Adrenal gland (tissue), 12 donors: Measurements from ENCODE around the gene MAN1A1. TPM values are rescaled to one million over a fixed set of nuclear protein-coding genes. Genes with fewer than 3 reads are reported as not detected.

Experiments
- DNase-seq, 7 donors: peaks; one replicate each; pipeline ENCODE4 v3.0.0-alpha.2; 2019 to 2020
- H3K27ac ChIP-seq, 5 donors: fragments of 200-600 bp; sonication (generic) in 4 of 5; 1 replicate in 3 of 5; 2 replicates in 2 of 5; pipeline versions ENCODE4 v1.5.1 to v1.8.0; 2016 to 2020; ENCODE audit warnings: mild to moderate bottlenecking in 1 of 5
- H3K27me3 ChIP-seq: fragments of 200-600 bp; 2 replicates; pipeline ENCODE4 v1.8.0; 2021
- H3K36me3 ChIP-seq, 2 donors: fragments of 200-600 bp; replicated peaks in 1 of 2; 1 replicate in 1 of 2; 2 replicates in 1 of 2; pipeline versions ENCODE4 v1.5.1 to v1.8.0; 2018 to 2022
- H3K4me1 ChIP-seq, 2 donors: fragments of 200-600 bp; replicated peaks in 1 of 2; 1 replicate in 1 of 2; 2 replicates in 1 of 2; pipeline versions ENCODE4 v1.5.1 to v1.8.0; 2018 to 2021
- H3K4me3 ChIP-seq, 4 donors: fragments of 200-600 bp; sonication (generic) in 3 of 4; one replicate each; pipeline ENCODE4 v1.5.1; 2016 to 2018
- H3K9me3 ChIP-seq, 3 donors: fragments of 200-600 bp; sonication (generic) in 1 of 3; replicated peaks in 1 of 3; 1 replicate in 2 of 3; 2 replicates in 1 of 3; pipeline versions ENCODE4 v1.5.1 to v1.8.0; 2016 to 2021
- POLR2A ChIP-seq, 2 donors: fragments of 450-650 bp; IDR thresholded peaks; one replicate each; pipeline ENCODE4 v1.6.1; 2017; ENCODE audit warnings: antibody characterized with exemption in 2 of 2, mild to moderate bottlenecking in 2 of 2, moderate library complexity in 1 of 2
- WGBS, 4 donors: extraction: QIAGEN DNeasy Blood & Tissue Kit in 2 of 4; methylation state at CpG; one replicate each; pipeline versions ENCODE4 v1.1.5 to v1.1.7; 2013 to 2017; 5-methylcytosine and 5-hydroxymethylcytosine counted together
- intact Hi-C, 2 donors: fragments of 100-400 bp; cut with DNase I; formaldehyde crosslinking; loops; one replicate each; pipeline versions ENCODE4 v1.14.1 to v1.15.0; 2022 to 2023
- polyA plus RNA-seq, 3 donors: library from polyadenylated mRNA; stranded (reverse); fragments of 200-250 nt in 2 of 3; fragments of 350-450 nt in 1 of 3; fragmentation: Illumina TruSeq in 1 of 3; extraction: RNeasy Lipid Tissue Mini Kit (QIAGEN cat#74804) in 1 of 3; gene quantifications; one replicate each; pipeline ENCODE4 v1.2.3, GENCODE V29; 2013 to 2014
- total RNA-seq, 9 donors: library from RNA; depleted of rRNA in 4 of 9; stranded (reverse); fragments of >200 nt in 4 of 9; fragments of 120-200 nt in 1 of 9; fragmentation: NEBNext Ultra II Directional in 1 of 9; extraction: Animal tissue kit (Norgen Biotek cat#: 25700) in 1 of 9; gene quantifications; one replicate each; pipeline versions ENCODE4 v1.1.0 to v1.2.4, GENCODE V29; 2013 to 2023
- TF ChIP-seq, protein P1 (sequence below), 6 experiments: fragments of 450-650 bp in 4 of 6; fragments of 200-600 bp in 2 of 6; sonication (generic) in 1 of 6; IDR thresholded peaks; 1 replicate in 5 of 6; 2 replicates in 1 of 6; pipeline versions ENCODE4 v1.5.1 to v1.8.0; 2016 to 2021; ENCODE audit warnings: antibody characterized with exemption in 6 of 6, mild to moderate bottlenecking in 2 of 6, moderate library complexity in 1 of 6
- donor health status: healthy with polysubstance abuse.
- donor health status: Bipolar disorder and iron deficiency.
- donor health status: DM: yes; HTN: yes; CAD: no.
- donor health status: DM: no; HTN: no; CAD: no.
- donor health status: DM: no; HTN: no; CAD: no.
- donor health status: DM: yes; HTN: yes; CAD: no.

The MAN1A1 gene
- total and polyA plus RNA-seq, 12 donors: 11.1 to 178 (median 108) TPM

GRCh38 chr6:119330520-119331113, 18.9 kb downstream of the MAN1A1 start:
- Histone ChIP-seq H3K27me3 (no peaks in the 10 kb centered on the region), H3K4me1 (peaks cover 0 to 40% of the 10 kb centered on the region in 2 donors), H3K4me3 (no peak overlapping the region), H3K36me3 (peaks cover 0 to 4% of the 10 kb centered on the region in 2 donors), H3K27ac (no peak overlapping the region), H3K9me3 (no peaks in the 10 kb centered on the region)
- intact Hi-C loops: no loop called here
- no peak for DNase-seq
- 93 to 100% (median 95%) methylated on average over 4 of the region's 4 CpGs for WGBS, 4 donors
- TF ChIP-seq, protein P1, sequence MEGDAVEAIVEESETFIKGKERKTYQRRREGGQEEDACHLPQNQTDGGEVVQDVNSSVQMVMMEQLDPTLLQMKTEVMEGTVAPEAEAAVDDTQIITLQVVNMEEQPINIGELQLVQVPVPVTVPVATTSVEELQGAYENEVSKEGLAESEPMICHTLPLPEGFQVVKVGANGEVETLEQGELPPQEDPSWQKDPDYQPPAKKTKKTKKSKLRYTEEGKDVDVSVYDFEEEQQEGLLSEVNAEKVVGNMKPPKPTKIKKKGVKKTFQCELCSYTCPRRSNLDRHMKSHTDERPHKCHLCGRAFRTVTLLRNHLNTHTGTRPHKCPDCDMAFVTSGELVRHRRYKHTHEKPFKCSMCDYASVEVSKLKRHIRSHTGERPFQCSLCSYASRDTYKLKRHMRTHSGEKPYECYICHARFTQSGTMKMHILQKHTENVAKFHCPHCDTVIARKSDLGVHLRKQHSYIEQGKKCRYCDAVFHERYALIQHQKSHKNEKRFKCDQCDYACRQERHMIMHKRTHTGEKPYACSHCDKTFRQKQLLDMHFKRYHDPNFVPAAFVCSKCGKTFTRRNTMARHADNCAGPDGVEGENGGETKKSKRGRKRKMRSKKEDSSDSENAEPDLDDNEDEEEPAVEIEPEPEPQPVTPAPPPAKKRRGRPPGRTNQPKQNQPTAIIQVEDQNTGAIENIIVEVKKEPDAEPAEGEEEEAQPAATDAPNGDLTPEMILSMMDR (IDR thresholded peaks at IDR 0.05): no peak
- no peak for TF ChIP-seq POLR2A (IDR thresholded peaks at IDR 0.05)

- H3K27ac ChIP-seq: no peak overlapping the region
- H3K4me3 ChIP-seq: no peak overlapping the region
- H3K4me1 ChIP-seq: peaks cover 0 to 34% of the 10 kb centered on the region in 2 donors
- peaks cover 0 to 4% of the 10 kb centered on the region in 2 donors for H3K36me3 ChIP-seq
- H3K9me3 ChIP-seq: no peaks in the 10 kb centered on the region
- no peak for DNase-seq
- H3K27me3 ChIP-seq: no peaks in the 10 kb centered on the region
- intact Hi-C loops: no loop called here
- TF ChIP-seq, protein P1 (IDR thresholded peaks at IDR 0.05): no peak
- no peak for TF ChIP-seq POLR2A (IDR thresholded peaks at IDR 0.05)
Observed at GRCh38 chr6:119329794-119330180, 19.8 kb downstream of the MAN1A1 start.

GRCh38 chr6:119328892-119329793, 20.4 kb downstream of the MAN1A1 start:
- no peak overlapping the region for H3K27ac ChIP-seq
- no peaks in the 10 kb centered on the region for H3K27me3 ChIP-seq
- 87 to 100% (median 96%) methylated on average over 4 of the region's 4 CpGs for WGBS, 4 donors
- peaks cover 0 to 4% of the 10 kb centered on the region in 2 donors for H3K36me3 ChIP-seq
- DNase-seq: no peak
- intact Hi-C loops: no loop called here
- H3K4me3 ChIP-seq: no peak overlapping the region
- H3K4me1 ChIP-seq: peaks cover 0 to 34% of the 10 kb centered on the region in 2 donors
- TF ChIP-seq, protein P1 (IDR thresholded peaks at IDR 0.05): no peak
- no peak for TF ChIP-seq POLR2A (IDR thresholded peaks at IDR 0.05)
- H3K9me3 ChIP-seq: no peaks in the 10 kb centered on the region

GRCh38 chr6:119328254-119328653, 21.3 kb downstream of the MAN1A1 start:
- no peak for DNase-seq
- intact Hi-C loops: no loop called here
- WGBS, 4 donors: 58 to 76% (median 71%) methylated on average over 2 of the region's 2 CpGs
- TF ChIP-seq, protein P1 (IDR thresholded peaks at IDR 0.05): no peak
- no peak for TF ChIP-seq POLR2A (IDR thresholded peaks at IDR 0.05)
- no peak overlapping the region for H3K4me3 ChIP-seq
- H3K27ac ChIP-seq: peak overlapping the region in 1 of 5 donors; percentile 1
- H3K4me1 ChIP-seq: peaks cover 0 to 28% of the 10 kb centered on the region in 2 donors
- H3K36me3 ChIP-seq: peaks cover 0 to 4% of the 10 kb centered on the region in 2 donors
- H3K27me3 ChIP-seq: no peaks in the 10 kb centered on the region
- H3K9me3 ChIP-seq: no peaks in the 10 kb centered on the region
